Fibroblast of the aortic adventitia (primary cell): ENCODE results near the gene WFDC2. TPM values are rescaled to one million over a fixed set of nuclear protein-coding genes. Genes with fewer than 3 reads are reported as not detected.
"Not testable (repeated sequence)": the region's sequence is repeated elsewhere in the genome, so short reads cannot be mapped to it uniquely, and the experiment has no call there.

Experiments
- DNase-seq: peaks from one replicate; pipeline ENCODE4 v3.0.0-alpha.2; 2010; ENCODE audit warnings: low read depth
- H3K4me3 ChIP-seq: 2 replicates; pipeline ENCODE4 v1.5.1; 2011; ENCODE audit warnings: low read depth, mild to moderate bottlenecking, control low read depth, low read length, moderate library complexity
- total RNA-seq: library from RNA; depleted of rRNA; stranded (reverse); fragments of >200 nt; gene quantifications from 2 replicates; pipeline ENCODE4 v1.2.3, GENCODE V29; 2012; ENCODE audit warnings: low replicate concordance
- TF ChIP-seq, protein P1 (sequence below): IDR thresholded peaks from 2 replicates; pipeline ENCODE4 v1.5.1; 2011; ENCODE audit warnings: mild to moderate bottlenecking, low read length, control low read depth, inconsistent platforms; ENCODE audit not compliant: insufficient read depth

WFDC2 gene
- total RNA-seq, 1 donor, result not detected

GRCh38 chr20:45470937-45471336 is 1.4 kb downstream of the WFDC2 start:
- DNase-seq, result peak; percentile 10

GRCh38 chr20:45472286-45472685 is 2.7 kb downstream of the WFDC2 start:
- not testable (repeated sequence) for H3K4me3 ChIP-seq, DNase-seq

More at GRCh38 chr20:45470937-45471336, 1.4 kb downstream of the WFDC2 start:
- H3K4me3 ChIP-seq, result peak overlapping the region; percentile 50
- TF ChIP-seq, protein P1, sequence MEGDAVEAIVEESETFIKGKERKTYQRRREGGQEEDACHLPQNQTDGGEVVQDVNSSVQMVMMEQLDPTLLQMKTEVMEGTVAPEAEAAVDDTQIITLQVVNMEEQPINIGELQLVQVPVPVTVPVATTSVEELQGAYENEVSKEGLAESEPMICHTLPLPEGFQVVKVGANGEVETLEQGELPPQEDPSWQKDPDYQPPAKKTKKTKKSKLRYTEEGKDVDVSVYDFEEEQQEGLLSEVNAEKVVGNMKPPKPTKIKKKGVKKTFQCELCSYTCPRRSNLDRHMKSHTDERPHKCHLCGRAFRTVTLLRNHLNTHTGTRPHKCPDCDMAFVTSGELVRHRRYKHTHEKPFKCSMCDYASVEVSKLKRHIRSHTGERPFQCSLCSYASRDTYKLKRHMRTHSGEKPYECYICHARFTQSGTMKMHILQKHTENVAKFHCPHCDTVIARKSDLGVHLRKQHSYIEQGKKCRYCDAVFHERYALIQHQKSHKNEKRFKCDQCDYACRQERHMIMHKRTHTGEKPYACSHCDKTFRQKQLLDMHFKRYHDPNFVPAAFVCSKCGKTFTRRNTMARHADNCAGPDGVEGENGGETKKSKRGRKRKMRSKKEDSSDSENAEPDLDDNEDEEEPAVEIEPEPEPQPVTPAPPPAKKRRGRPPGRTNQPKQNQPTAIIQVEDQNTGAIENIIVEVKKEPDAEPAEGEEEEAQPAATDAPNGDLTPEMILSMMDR, result peak; percentile 10

GRCh38 chr20:45477530-45478148 is 8.1 kb downstream of the WFDC2 start:
- DNase-seq, H3K4me3 ChIP-seq: not testable (repeated sequence)

DNA sequence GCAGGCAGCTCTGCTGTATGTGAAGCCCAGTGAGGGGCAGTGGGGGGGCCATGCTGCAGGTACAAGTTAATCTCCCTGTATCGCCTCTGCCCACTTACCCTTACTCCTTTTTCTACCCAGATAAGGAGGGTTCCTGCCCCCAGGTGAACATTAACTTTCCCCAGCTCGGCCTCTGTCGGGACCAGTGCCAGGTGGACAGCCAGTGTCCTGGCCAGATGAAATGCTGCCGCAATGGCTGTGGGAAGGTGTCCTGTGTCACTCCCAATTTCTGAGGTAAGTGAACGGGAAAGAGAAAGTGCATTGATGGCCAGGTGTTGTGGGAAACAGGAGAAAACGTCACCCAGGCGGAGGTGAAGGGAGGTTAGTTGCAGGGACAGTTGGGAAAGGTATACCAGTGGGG is 10.3 kb downstream of the WFDC2 start:
- DNase-seq, result no peak

DNA sequence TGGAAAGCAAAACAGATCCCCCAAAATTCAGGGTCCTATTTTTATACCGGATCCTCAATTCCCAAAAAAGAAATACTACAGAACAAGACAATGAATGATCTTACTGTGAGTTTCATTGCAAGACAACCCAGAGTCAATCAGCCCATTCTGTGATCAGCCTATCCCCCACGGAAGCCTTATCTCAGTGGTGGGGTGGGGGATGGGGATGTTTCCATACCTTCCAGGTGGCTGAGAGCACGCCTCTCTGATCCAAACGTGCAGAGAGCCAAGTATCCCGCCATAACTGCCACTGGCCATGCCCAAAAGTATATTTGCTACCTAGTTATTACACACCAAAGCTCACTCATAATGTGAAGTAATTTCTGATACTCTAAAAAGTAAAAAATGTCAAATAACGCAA is 15.1 kb downstream of the WFDC2 start:
- DNase-seq, result no peak
- TF ChIP-seq, protein P1, result no peak
- no peak overlapping the region for H3K4me3 ChIP-seq

More for the DNA sequence above, 10.3 kb downstream of the WFDC2 start:
- H3K4me3 ChIP-seq, result no peak overlapping the region
- TF ChIP-seq, protein P1, result no peak

DNA sequence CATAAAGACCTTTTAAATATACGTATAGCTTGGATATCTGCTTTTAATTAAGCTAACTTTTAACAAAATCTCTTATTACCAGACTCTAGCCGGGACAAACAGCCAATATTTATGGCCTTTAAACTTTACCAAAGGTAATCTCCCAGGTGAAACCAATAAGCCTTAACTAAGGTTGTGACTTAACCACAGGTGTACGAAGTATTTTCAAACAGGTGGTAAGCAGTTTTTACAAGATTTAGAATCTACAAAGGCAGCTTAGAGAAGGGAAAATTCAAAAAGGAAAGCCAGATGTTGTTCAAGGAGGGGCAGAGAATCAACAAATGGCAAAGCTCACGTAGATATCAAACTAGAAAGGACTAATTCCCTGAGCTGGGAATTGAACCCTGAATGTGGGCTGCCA is 15.8 kb downstream of the WFDC2 start:
- no peak overlapping the region for H3K4me3 ChIP-seq
- no peak for DNase-seq
- TF ChIP-seq, protein P1, result no peak

DNA sequence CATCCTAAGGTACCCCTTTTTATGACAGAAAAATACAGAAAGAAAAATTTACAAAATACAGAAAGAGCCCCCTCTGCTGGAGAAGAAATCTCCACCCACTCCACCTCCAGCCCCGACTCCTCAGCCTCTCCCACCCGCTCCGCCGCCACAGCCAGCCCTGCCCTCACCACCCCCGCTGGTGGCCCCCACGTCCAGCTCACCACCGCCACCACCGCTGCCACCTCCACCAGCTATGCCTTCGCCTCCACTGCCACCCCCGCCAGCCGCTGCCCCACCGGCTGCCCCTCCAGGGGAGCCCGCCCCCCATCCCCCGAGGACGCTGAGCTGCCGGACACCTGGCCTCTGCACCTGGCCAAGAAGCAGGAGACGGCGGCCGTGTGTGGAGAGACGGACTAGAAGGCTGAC is 17.7 kb downstream of the WFDC2 start:
- TF ChIP-seq, protein P1, result no peak
- no peak for DNase-seq
- H3K4me3 ChIP-seq, result no peak overlapping the region

DNA sequence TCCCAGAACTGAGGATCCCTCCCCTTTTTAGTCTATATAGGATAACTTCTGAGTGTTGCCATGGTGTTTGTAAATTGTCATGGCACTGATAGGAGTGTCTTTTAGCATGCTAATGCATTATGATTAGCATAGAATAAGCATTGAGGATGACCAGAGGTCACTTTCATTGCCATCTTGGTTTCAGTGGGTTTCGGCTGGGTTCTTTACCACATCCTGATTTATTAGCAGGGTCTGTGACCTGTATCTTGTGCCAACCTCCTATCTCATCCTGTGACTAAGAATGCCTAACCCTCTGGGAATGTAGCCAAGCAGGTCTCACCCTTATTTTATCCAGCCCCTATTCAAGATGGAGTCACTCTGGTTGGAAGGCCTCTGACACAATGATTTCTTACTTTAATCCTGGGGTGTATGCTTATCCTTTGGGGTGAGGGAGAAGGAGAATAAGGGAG is 19.6 kb downstream of the WFDC2 start:
- DNase-seq, result peak; percentile 48
- TF ChIP-seq, protein P1, result no peak
- H3K4me3 ChIP-seq, result no peak overlapping the region
